ENCODE data around the gene GMDS. TPM values are rescaled to one million over a fixed set of nuclear protein-coding genes. Genes with fewer than 3 reads are reported as not detected.

Gene GMDS
- total and polyA plus RNA-seq, 2 of the 8 experiments (the other 6 are each of a cell fraction or from before 2014, with no cell fraction given): 16.8 to 50.0 TPM

GRCh38 chr6:1624851-1625781 is 620.3 kb downstream of the GMDS start:
- Histone ChIP-seq H3K14ac (ENCODE audit: insufficient read length) (no peak overlapping the region), H3K79me2 (ENCODE audit: control insufficient read depth in 1 of 2, insufficient read depth in 2 of 2, low read length in 2 of 2) (no peaks in the 10 kb centered on the region), H4K5ac (ENCODE audit: insufficient read length, low read depth, low read length) (no peak overlapping the region), H4K91ac (replicated peaks; ENCODE audit: insufficient read length, low read length) (no peak overlapping the region), H3K9ac (replicated peaks in 1 of 4; ENCODE audit: extremely low read depth in 1 of 4, low read depth in 3 of 4, low read length in 3 of 4) (no peak overlapping the region), H2AFZ (ENCODE audit: low read length) (no peak overlapping the region), H3K4me2 (ENCODE audit: insufficient read depth in 1 of 2, low read depth in 2 of 2, low read length in 2 of 2) (peak overlapping the region; percentile 61 to 65), H2AK5ac (ENCODE audit: low read depth, low read length) (no peak overlapping the region), H3K56ac (replicated peaks; ENCODE audit: insufficient read length, low read depth, low read length) (no peak overlapping the region), H4K20me1 (replicated peaks in 1 of 2; ENCODE audit: control insufficient read depth in 1 of 2, insufficient read depth in 2 of 2, low read length in 2 of 2) (peaks cover 21 to 28% of the 10 kb centered on the region in 2 experiments), H3K23me2 (ENCODE audit: low read depth, low read length) (peaks cover 2% of the 10 kb centered on the region; the same call in 1 of the 2 replicates), H2BK120ac (replicated peaks; ENCODE audit: low read depth, low read length) (no peak overlapping the region), H3K4me1 (replicated peaks in 1 of 4; ENCODE audit: control insufficient read depth in 3 of 4, insufficient read depth in 4 of 4, low read length in 3 of 4) (peaks cover 0 to 14% (median 11%) of the 10 kb centered on the region in 4 experiments; a peak in 5 of 7 replicates), H4K8ac (ENCODE audit: extremely low read depth, insufficient read depth, low read length) (peak overlapping the region; percentile 19; the same call in 1 of the 2 replicates), H3K27me3 (replicated peaks in 1 of 4; ENCODE audit: control insufficient read depth in 3 of 4, extremely low read depth in 1 of 4, insufficient read depth in 3 of 4, low read length in 3 of 4) (peaks cover 75 to 96% (median 90%) of the 10 kb centered on the region in 4 experiments), H2BK5ac (ENCODE audit: low read depth, low read length) (no peak overlapping the region), H3K27ac (ENCODE audit: low read depth, low read length) (no peak overlapping the region), H3K79me1 (ENCODE audit: low read depth, low read length) (no peaks in the 10 kb centered on the region), H3K18ac (ENCODE audit: extremely low read depth, low read length) (peak overlapping the region; percentile 27; the same call in 1 of the 2 replicates), H3K9me3 (ENCODE audit: insufficient read depth in 2 of 2, low read depth in 1 of 2, low read length in 1 of 2) (no peaks in the 10 kb centered on the region; a peak in 1 of 4 replicates), H2BK20ac (ENCODE audit: low read length) (no peak overlapping the region), H3K36me3 (ENCODE audit: control insufficient read depth in 2 of 4, insufficient read depth in 4 of 4, low read length in 3 of 4) (peaks cover 0 to 11% (median 0%) of the 10 kb centered on the region in 4 experiments; a peak in 2 of 8 replicates), H3K4ac (replicated peaks; ENCODE audit: insufficient read length, low read depth, low read length) (no peak overlapping the region), H2BK15ac (ENCODE audit: low read length) (no peak overlapping the region), H3K23ac (ENCODE audit: insufficient read length) (no peak overlapping the region), H3K4me3 (ENCODE audit: extremely low read depth in 1 of 4, insufficient read depth in 2 of 4, low read depth in 3 of 4, low read length in 4 of 4) (peak overlapping the region in 3 of 4 experiments; percentile 26 to 51 (median 30); a peak in 3 of 8 replicates), H2BK12ac (ENCODE audit: low read depth, low read length) (no peak overlapping the region)
- DNase-seq (ENCODE audit: low read depth in 1 of 2, low spot score in 2 of 2) (no peak), FAIRE-seq (no peak)
- POLR2A ChIA-PET (ENCODE audit: partially characterized antibody): interaction anchor here (0.6 to 1.4 kb wide), 2 partner anchors 18 to 62 kb away, joined by 3 read pairs; no protein-coding TSS in a partner anchor
- 11% methylated on average over 49 of the region's 53 CpGs; no CpG with 5 or more reads in 1 of the 2 experiments for WGBS, 2 experiments (ENCODE audit: extremely low coverage in 1 of 2, insufficient coverage in 1 of 2, insufficient read length in 1 of 2, insufficient replicate concordance in 2 of 2, low coverage in 1 of 2, low lambda C conversion rate in 2 of 2, missing lambda C conversion rate in 1 of 2)
- CTCF ChIA-PET (ENCODE audit: partially characterized antibody): interaction anchor here (1.6 to 2.6 kb wide), 4 partner anchors 14 to 19 kb away, joined by 6 to 9 read pairs (median 8); no protein-coding TSS in a partner anchor
- TF ChIP-seq CBX8 (IDR thresholded peaks at IDR 0.05; ENCODE audit: borderline replicate concordance, low read depth, low read length) (peak; percentile 92; the same call in 1 of the 2 replicates), EZH2 (IDR thresholded peaks at IDR 0.05; ENCODE audit: low read depth, low read length, severe bottlenecking) (peak; percentile 92), SUZ12 (IDR thresholded peaks at IDR 0.05; ENCODE audit: low read length) (peak; percentile 84; the same call in 1 of the 2 replicates), CREB1 (IDR thresholded peaks at IDR 0.05) (no peak), CHD1 (IDR thresholded peaks at IDR 0.05; ENCODE audit: low read depth, low read length) (no peak), GTF2F1 (IDR thresholded peaks at IDR 0.05; ENCODE audit: borderline replicate concordance, low read depth, low read length) (no peak), BRCA1 (IDR thresholded peaks at IDR 0.05; ENCODE audit: low read depth, low read length) (no peak), JUN (IDR thresholded peaks at IDR 0.05; ENCODE audit: low read depth, low read length) (no peak), RNF2 (IDR thresholded peaks at IDR 0.05; ENCODE audit: borderline replicate concordance, low read depth, low read length, missing control alignments, poor library complexity, severe bottlenecking) (peak; percentile 95)
- TF ChIP-seq, protein P1, sequence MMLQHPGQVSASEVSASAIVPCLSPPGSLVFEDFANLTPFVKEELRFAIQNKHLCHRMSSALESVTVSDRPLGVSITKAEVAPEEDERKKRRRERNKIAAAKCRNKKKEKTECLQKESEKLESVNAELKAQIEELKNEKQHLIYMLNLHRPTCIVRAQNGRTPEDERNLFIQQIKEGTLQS (IDR thresholded peaks at IDR 0.05; ENCODE audit: insufficient read depth, low read depth, low read length): no peak
